Activated T-cell treated with anti-CD3 and anti-CD28 coated beads, Interleukin-2, amount 50 U/mL, for 48 hours (primary cell): ENCODE results near the gene PCDH11X.
"Not testable (repeated sequence)": the region's sequence is repeated elsewhere in the genome, so short reads cannot be mapped to it uniquely, and the experiment has no call there.

ENCODE experiments used
- DNase-seq, 2 experiments: peaks; one replicate each; pipeline ENCODE4 v3.0.0-alpha.2; 2020

PCDH11X gene

DNA sequence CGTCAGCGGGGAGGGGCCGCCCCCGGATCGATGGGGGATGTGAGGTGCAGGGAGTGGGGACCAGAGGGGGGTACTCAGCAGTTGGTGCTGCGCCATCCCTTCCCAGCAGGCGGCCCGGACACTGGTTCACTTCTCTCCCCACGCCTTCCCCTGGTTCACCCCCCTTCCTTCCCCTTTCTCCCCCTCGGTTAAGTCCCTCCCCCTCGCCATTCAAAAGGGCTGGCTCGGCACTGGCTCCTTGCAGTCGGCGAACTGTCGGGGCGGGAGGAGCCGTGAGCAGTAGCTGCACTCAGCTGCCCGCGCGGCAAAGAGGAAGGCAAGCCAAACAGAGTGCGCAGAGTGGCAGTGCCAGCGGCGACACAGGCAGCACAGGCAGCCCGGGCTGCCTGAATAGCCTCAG is at the start of gene PCDH11X:
Gene PCDH11X (plus strand): TSS at position 241 of the 400 bp plus-strand sequence. CDS start 56,130 bp downstream, outside the sequence.
- peak in 1 of 2 experiments; percentile 17 for DNase-seq

DNA sequence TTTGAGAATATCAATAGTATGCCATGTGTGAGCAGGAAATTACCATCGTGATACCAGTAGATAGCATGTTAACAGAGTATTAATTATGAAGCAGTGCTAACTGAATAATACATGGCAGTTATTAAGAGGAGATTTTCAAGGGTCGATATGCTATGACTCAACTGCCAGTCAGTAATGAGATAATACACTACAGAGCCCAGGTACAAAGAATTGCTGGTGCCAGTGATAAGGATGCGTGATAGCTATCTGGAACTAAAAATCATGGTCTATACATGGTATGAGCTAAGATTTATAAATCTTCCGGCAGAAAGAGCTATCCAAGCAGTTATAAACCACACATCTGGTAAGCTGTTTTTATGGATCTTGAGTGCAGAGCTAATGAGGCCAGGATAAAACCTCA is 31.7 kb upstream of the PCDH11X start:
- not testable (repeated sequence) for DNase-seq

DNA sequence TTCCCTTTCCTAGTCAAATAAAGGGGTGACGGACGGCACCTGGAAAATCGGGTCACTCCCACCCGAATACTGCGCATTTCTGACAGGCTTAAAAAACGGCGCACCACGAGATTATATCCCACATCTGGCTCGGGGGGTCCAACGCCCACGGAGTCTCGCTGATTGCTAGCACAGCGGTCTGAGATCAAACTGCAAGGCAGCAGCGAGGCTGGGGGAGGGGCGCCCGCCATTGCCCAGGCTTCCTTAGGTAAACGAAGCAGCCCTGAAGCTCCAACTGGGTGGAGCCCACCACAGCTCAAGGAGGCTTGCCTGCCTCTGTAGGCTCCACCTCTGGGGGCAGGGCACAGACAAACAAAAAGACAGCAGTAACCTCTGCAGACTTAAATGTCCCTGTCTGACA is 26.2 kb upstream of the PCDH11X start:
- not testable (repeated sequence) for DNase-seq

DNA sequence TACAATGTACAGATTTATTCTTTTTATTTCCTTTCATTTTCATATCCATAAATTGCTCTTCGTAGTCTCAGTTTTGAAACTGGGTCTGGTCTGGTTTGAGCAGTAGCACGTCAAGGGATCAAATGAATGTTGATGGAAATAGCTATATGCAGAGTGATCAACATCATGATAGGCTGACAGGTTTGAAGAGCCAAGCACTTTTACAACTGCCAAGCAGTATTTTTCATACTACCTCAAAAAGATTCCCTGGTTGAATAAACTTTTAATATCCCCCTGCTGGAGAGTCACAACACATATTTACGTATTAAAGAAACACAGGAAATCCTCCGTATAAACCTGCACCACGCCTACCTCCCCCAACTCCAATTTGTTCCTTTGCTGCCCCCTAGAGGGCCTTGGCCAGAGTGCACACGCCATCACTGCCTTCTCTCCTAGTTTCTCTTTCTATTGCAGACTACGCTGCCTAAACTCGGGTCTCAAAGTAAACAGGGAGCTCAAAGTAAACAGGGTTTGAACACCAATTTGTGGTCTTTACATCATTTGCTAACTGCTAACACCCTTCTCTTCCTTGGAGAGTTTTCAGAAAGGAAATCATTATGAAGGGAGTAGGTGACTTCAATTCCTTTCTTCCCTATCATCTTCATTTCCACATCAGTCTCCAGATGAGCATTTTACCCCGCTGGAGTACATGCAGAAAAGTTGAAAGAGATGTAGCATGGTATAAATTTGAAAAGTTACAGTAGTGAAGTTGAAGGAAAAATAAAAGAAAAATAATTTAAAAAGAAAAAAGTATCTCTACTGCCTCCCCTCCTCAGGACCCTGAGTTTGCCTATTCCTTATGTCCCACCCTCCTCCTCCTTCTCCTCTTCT is 8.3 kb upstream of the PCDH11X start:
- not testable (repeated sequence) for DNase-seq

GRCh38 chrX:91773943-91774342 is 5.2 kb upstream of the PCDH11X start:
- not testable (repeated sequence) for DNase-seq

GRCh38 chrX:91780008-91780407 is 833 bp downstream of the PCDH11X start:
- peak in 1 of 2 experiments; percentile 17 for DNase-seq

DNA sequence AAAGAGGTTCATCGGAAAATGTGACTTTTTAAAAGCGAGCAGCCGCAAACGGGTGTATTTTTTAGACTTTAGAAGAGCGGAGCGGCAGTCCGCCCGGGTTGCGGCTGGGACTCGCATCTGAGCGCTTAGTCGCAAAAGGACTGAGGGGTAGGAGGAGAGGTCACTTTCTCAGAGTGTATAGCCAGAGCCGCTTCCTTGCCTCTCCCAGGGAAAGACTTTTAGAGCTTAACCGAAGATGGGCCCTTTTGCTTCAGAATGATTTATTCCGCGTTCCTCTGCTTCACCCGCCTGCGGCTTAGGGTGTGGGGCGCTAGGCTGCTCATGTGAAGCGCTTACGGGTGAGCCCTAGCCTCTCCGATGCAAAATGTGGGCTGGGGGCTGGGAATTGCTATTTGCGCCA is 1.5 kb downstream of the PCDH11X start:
- DNase-seq, result peak in 1 of 2 experiments; percentile 15

GRCh38 chrX:91781553-91782298 is 2.6 kb downstream of the PCDH11X start:
- DNase-seq, result peak; percentile 17 to 19

DNA sequence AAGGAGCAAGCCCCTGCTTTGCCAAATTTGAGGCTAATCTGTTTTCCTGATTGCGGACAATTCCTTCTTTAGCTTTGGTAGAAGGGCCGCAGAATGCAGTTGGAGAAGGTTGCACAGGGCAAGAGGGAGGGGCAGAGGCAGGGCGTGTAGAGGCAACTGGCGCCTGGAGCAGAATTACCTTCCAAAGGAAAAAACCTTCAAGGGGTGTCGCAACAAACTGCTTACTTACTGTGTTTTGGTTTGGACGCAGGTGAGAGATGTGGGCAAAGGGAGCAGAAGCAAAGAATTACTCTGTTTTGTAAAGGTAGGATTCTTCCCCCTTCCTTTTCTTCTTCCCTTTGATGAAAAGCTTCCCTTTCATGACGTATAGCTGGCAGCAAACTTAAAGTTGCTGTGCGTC is 3.6 kb downstream of the PCDH11X start:
- not testable (repeated sequence) for DNase-seq

DNA sequence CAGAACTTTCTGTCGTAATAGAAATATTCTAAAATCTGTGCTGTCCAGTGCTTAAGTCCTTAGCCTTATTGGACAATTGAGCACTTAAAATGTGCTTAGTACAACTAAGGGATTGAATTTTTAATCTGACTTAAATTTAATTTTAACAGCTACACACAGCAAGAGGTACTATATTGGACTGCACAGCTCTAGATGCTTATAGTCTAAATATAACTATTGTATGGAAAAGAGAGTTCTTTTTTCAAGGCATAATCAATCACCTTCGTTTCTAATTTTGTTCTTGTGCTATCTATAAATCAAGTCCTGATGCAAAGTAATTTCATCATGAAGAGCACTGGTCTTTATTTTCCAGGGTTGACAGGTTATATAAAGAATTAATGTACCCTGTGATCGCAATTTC is 38.4 kb downstream of the PCDH11X start:
- DNase-seq, result not testable (repeated sequence)

DNA sequence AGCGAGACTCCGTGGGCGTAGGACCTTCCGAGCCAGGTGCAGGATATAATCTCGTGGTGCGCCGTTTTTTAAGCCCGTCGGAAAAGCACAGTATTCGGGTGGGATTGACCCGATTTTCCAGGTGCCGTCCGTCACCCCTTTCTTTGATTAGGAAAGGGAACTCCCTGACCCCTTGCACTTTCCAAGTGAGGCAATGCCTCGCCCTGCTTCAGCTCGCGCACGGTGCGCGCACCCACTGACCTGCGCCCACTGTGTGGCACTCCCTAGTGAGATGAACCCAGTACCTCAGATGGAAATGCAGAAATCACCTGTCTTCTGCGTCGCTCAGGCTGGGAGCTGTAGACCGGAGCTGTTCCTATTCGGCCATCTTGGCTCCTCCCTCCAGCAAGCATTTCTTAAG is 46.1 kb downstream of the PCDH11X start:
- not testable (repeated sequence) for DNase-seq
